ENCODE measurements around the gene LCOR. TPM values are rescaled to one million over a fixed set of nuclear protein-coding genes. Genes with fewer than 3 reads are reported as not detected.
A peak's percentile ranks its signal among the peaks of the same experiment; 100 is the strongest.

Gene LCOR
- total and polyA plus RNA-seq, 4 donors: 3.3 to 68.4 (median 17.9) TPM

DNA sequence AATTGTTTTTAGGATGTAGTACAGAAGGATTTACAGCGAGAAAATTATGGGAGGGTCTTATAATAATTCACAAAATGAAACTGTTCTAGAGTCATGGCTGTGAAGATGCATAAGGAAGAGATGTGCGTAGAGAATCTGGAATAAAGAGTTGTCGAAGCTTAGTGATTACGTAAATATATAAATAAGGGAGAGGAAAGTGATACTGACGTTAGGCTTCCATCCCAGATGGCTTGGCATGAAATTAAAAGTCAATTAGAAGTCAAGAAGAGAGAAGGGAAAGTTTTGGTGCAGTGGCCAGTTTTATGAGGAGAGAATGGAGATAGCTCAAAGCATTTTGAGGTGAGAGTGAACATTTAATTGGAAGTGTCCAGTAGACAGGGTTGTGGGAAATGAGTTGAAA is 85.5 kb downstream of the LCOR start:
- WGBS, 2 donors: 88 to 89% methylated on average over 5 of the region's 5 CpGs
- peak in 2 of 3 donors; percentile 30 to 31 for DNase-seq
- H3K4me1 ChIP-seq (ENCODE audit: control insufficient read depth in 5 of 5, insufficient read depth in 5 of 5, low read length in 5 of 5): peaks cover 0 to 18% (median 0%) of the 10 kb centered on the region in 5 donors
- peaks cover 0 to 13% (median 6%) of the 10 kb centered on the region in 4 donors for H3K36me3 ChIP-seq (ENCODE audit: control insufficient read depth in 4 of 4, insufficient read depth in 4 of 4, low read length in 4 of 4)
- no peak for TF ChIP-seq CTCF (IDR thresholded peaks at IDR 0.05; ENCODE audit: control extremely low read depth, extremely low read depth)
- H3K4me3 ChIP-seq: no peak overlapping the region
- H3K9me3 ChIP-seq (ENCODE audit: control insufficient read depth in 4 of 4, insufficient read depth in 3 of 4, low read length in 3 of 4): no peaks in the 10 kb centered on the region
- no peaks in the 10 kb centered on the region for H3K27me3 ChIP-seq (ENCODE audit: control insufficient read depth in 3 of 3, insufficient read depth in 3 of 3, low read length in 2 of 3)
- ATAC-seq (ENCODE audit: insufficient read depth, low FRiP score): no peak
- peak overlapping the region in 1 of 2 donors; percentile 16 for H3K27ac ChIP-seq (ENCODE audit: low read depth in 1 of 2, low read length in 1 of 2)
- no peak overlapping the region for H3K9ac ChIP-seq (ENCODE audit: insufficient read depth in 1 of 2, low read length in 2 of 2)

DNA sequence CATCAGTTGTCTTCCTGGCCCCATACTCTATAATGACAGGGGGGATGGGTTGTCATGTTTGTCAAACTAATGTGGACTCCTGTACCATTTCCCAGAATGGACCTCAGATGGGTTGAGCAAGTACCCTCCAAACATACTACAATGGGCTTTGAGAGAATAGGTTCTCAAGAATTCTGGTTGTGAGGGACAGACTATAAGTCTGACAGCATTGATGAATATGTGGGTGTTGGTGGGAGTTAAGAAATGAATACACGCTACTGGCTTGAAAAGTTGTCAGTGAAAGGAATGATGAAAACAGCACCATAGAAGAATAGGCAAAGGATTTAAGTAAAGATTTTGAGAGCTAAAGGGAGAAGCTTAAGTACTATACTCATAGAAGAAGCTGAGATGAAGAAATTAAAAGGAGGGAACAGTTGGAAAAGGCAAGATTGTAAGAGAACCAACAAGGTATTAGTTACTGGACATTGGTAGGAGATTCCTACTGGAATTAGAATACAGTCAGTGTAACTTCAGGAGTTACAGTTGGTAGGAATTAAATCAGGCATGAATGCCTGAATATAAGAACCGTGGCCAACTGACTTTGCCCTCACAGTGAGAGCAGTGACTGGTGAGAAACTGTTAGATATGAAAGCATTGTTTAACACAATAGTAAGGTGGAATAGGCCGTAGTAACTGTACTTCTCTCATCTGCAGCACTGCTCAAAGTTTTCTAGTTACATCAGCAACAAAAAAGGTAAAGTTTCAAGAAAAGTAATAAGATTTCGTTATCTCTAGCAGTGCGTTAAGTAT is 86.3 kb downstream of the LCOR start:
- no peak overlapping the region for H3K9ac ChIP-seq (ENCODE audit: insufficient read depth in 1 of 2, low read length in 2 of 2)
- peak overlapping the region in 1 of 2 donors; percentile 16 for H3K27ac ChIP-seq (ENCODE audit: low read depth in 1 of 2, low read length in 1 of 2)
- no peaks in the 10 kb centered on the region for H3K9me3 ChIP-seq (ENCODE audit: control insufficient read depth in 4 of 4, insufficient read depth in 3 of 4, low read length in 3 of 4)
- no peak overlapping the region for H3K4me3 ChIP-seq
- no peak for TF ChIP-seq CTCF (IDR thresholded peaks at IDR 0.05; ENCODE audit: control extremely low read depth, extremely low read depth)
- H3K27me3 ChIP-seq (ENCODE audit: control insufficient read depth in 3 of 3, insufficient read depth in 3 of 3, low read length in 2 of 3): no peaks in the 10 kb centered on the region
- no peak for DNase-seq
- 95 to 96% methylated on average over 5 of the region's 5 CpGs for WGBS, 2 donors
- H3K36me3 ChIP-seq (ENCODE audit: control insufficient read depth in 4 of 4, insufficient read depth in 4 of 4, low read length in 4 of 4): peaks cover 0 to 13% (median 6%) of the 10 kb centered on the region in 4 donors
- ATAC-seq (ENCODE audit: insufficient read depth, low FRiP score): no peak
- H3K4me1 ChIP-seq (ENCODE audit: control insufficient read depth in 5 of 5, insufficient read depth in 5 of 5, low read length in 5 of 5): peaks cover 0 to 21% (median 0%) of the 10 kb centered on the region in 5 donors

DNA sequence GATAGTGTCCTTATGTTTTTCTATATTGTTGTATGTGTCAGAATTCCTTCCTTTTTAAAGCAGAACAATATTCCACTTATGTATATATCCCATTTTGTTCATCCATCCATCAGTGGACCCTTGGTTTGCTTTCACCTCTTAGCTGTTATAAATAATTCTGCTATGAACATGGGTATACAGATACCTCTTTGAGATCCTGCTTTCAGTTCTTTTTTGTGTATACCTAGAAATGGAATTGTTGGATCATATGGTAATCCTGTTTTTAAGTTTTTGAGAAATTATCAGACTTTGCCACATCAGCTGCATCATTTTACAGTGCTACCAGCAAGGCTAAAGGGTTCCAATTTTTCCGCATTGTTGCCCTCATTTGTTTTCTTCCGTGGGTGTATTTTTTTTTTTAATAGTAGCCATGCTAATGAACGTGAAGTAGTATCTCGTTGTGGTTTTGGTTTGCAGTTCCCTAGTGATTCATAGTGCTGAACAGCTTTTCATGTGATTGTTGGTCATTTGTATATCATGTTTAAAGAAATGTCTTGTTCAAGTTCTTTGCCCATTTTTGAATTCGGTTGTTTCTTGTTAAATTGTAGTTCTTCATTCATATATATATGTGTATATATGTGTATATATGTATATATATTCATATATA is 87.8 kb downstream of the LCOR start:
- no peak for TF ChIP-seq CTCF (IDR thresholded peaks at IDR 0.05; ENCODE audit: control extremely low read depth, extremely low read depth)
- ATAC-seq (ENCODE audit: insufficient read depth, low FRiP score): no peak
- WGBS, 2 donors: 89 to 91% methylated on average over 5 of the region's 5 CpGs

More for the DNA sequence above, 87.8 kb downstream of the LCOR start:
- DNase-seq: no peak
- no peaks in the 10 kb centered on the region for H3K27me3 ChIP-seq (ENCODE audit: control insufficient read depth in 3 of 3, insufficient read depth in 3 of 3, low read length in 2 of 3)
- no peak overlapping the region for H3K4me3 ChIP-seq
- H3K27ac ChIP-seq (ENCODE audit: low read depth in 1 of 2, low read length in 1 of 2): no peak overlapping the region
- peaks cover 0 to 24% (median 2%) of the 10 kb centered on the region in 5 donors for H3K4me1 ChIP-seq (ENCODE audit: control insufficient read depth in 5 of 5, insufficient read depth in 5 of 5, low read length in 5 of 5)
- no peak overlapping the region for H3K9ac ChIP-seq (ENCODE audit: insufficient read depth in 1 of 2, low read length in 2 of 2)
- H3K36me3 ChIP-seq (ENCODE audit: control insufficient read depth in 4 of 4, insufficient read depth in 4 of 4, low read length in 4 of 4): peaks cover 0 to 7% (median 6%) of the 10 kb centered on the region in 4 donors
- no peaks in the 10 kb centered on the region for H3K9me3 ChIP-seq (ENCODE audit: control insufficient read depth in 4 of 4, insufficient read depth in 3 of 4, low read length in 3 of 4)

Measured in lung (tissue), 12 donors.